Adrenal gland (tissue), 12 donors: ENCODE data around the gene NOL12. TPM values are rescaled to one million over a fixed set of nuclear protein-coding genes. Genes with fewer than 3 reads are reported as not detected.

ENCODE experiments used
- DNase-seq, 7 donors: peaks; one replicate each; pipeline ENCODE4 v3.0.0-alpha.2; 2019 to 2020
- H3K27ac ChIP-seq, 5 donors: fragments of 200-600 bp; sonication (generic) in 4 of 5; 1 replicate in 3 of 5; 2 replicates in 2 of 5; pipeline versions ENCODE4 v1.5.1 to v1.8.0; 2016 to 2020; ENCODE audit warnings: mild to moderate bottlenecking in 1 of 5
- H3K27me3 ChIP-seq: fragments of 200-600 bp; 2 replicates; pipeline ENCODE4 v1.8.0; 2021
- H3K36me3 ChIP-seq, 2 donors: fragments of 200-600 bp; replicated peaks in 1 of 2; 1 replicate in 1 of 2; 2 replicates in 1 of 2; pipeline versions ENCODE4 v1.5.1 to v1.8.0; 2018 to 2022
- H3K4me1 ChIP-seq, 2 donors: fragments of 200-600 bp; replicated peaks in 1 of 2; 1 replicate in 1 of 2; 2 replicates in 1 of 2; pipeline versions ENCODE4 v1.5.1 to v1.8.0; 2018 to 2021
- H3K4me3 ChIP-seq, 4 donors: fragments of 200-600 bp; sonication (generic) in 3 of 4; one replicate each; pipeline ENCODE4 v1.5.1; 2016 to 2018
- H3K9me3 ChIP-seq, 3 donors: fragments of 200-600 bp; sonication (generic) in 1 of 3; replicated peaks in 1 of 3; 1 replicate in 2 of 3; 2 replicates in 1 of 3; pipeline versions ENCODE4 v1.5.1 to v1.8.0; 2016 to 2021
- POLR2A ChIP-seq, 2 donors: fragments of 450-650 bp; IDR thresholded peaks; one replicate each; pipeline ENCODE4 v1.6.1; 2017; ENCODE audit warnings: antibody characterized with exemption in 2 of 2, mild to moderate bottlenecking in 2 of 2, moderate library complexity in 1 of 2
- WGBS, 4 donors: extraction: QIAGEN DNeasy Blood & Tissue Kit in 2 of 4; methylation state at CpG; one replicate each; pipeline versions ENCODE4 v1.1.5 to v1.1.7; 2013 to 2017; 5-methylcytosine and 5-hydroxymethylcytosine counted together
- intact Hi-C, 2 donors: fragments of 100-400 bp; cut with DNase I; formaldehyde crosslinking; loops; one replicate each; pipeline versions ENCODE4 v1.14.1 to v1.15.0; 2022 to 2023
- polyA plus RNA-seq, 3 donors: library from polyadenylated mRNA; stranded (reverse); fragments of 200-250 nt in 2 of 3; fragments of 350-450 nt in 1 of 3; fragmentation: Illumina TruSeq in 1 of 3; extraction: RNeasy Lipid Tissue Mini Kit (QIAGEN cat#74804) in 1 of 3; gene quantifications; one replicate each; pipeline ENCODE4 v1.2.3, GENCODE V29; 2013 to 2014
- total RNA-seq, 9 donors: library from RNA; depleted of rRNA in 4 of 9; stranded (reverse); fragments of >200 nt in 4 of 9; fragments of 120-200 nt in 1 of 9; fragmentation: NEBNext Ultra II Directional in 1 of 9; extraction: Animal tissue kit (Norgen Biotek cat#: 25700) in 1 of 9; gene quantifications; one replicate each; pipeline versions ENCODE4 v1.1.0 to v1.2.4, GENCODE V29; 2013 to 2023
- TF ChIP-seq, protein P1 (sequence below), 6 experiments: fragments of 450-650 bp in 4 of 6; fragments of 200-600 bp in 2 of 6; sonication (generic) in 1 of 6; IDR thresholded peaks; 1 replicate in 5 of 6; 2 replicates in 1 of 6; pipeline versions ENCODE4 v1.5.1 to v1.8.0; 2016 to 2021; ENCODE audit warnings: antibody characterized with exemption in 6 of 6, mild to moderate bottlenecking in 2 of 6, moderate library complexity in 1 of 6
- donor health status: healthy with polysubstance abuse.
- donor health status: Bipolar disorder and iron deficiency.
- donor health status: DM: yes; HTN: yes; CAD: no.
- donor health status: DM: no; HTN: no; CAD: no.
- donor health status: DM: no; HTN: no; CAD: no.
- donor health status: DM: yes; HTN: yes; CAD: no.

NOL12 gene
- total and polyA plus RNA-seq, 12 donors: 23.2 to 90.7 (median 39.3) TPM

- no peak overlapping the region for H3K27ac ChIP-seq
- intact Hi-C loops: loop anchor here (5.0 kb wide), 2 partner anchors 39 to 59 kb away; no protein-coding TSS in a partner anchor
- 15 to 67% (median 17%) methylated on average over 1 to 6 of the region's 6 CpGs for WGBS, 4 donors
- H3K36me3 ChIP-seq: peaks cover 0 to 12% of the 10 kb centered on the region in 2 donors
- no peak overlapping the region for H3K4me3 ChIP-seq
- no peaks in the 10 kb centered on the region for H3K27me3 ChIP-seq
- peaks cover 4 to 11% of the 10 kb centered on the region in 2 donors for H3K4me1 ChIP-seq
- peak; percentile 71 to 93 (median 84) for DNase-seq
- no peak for TF ChIP-seq POLR2A (IDR thresholded peaks at IDR 0.05)
- TF ChIP-seq, protein P1, sequence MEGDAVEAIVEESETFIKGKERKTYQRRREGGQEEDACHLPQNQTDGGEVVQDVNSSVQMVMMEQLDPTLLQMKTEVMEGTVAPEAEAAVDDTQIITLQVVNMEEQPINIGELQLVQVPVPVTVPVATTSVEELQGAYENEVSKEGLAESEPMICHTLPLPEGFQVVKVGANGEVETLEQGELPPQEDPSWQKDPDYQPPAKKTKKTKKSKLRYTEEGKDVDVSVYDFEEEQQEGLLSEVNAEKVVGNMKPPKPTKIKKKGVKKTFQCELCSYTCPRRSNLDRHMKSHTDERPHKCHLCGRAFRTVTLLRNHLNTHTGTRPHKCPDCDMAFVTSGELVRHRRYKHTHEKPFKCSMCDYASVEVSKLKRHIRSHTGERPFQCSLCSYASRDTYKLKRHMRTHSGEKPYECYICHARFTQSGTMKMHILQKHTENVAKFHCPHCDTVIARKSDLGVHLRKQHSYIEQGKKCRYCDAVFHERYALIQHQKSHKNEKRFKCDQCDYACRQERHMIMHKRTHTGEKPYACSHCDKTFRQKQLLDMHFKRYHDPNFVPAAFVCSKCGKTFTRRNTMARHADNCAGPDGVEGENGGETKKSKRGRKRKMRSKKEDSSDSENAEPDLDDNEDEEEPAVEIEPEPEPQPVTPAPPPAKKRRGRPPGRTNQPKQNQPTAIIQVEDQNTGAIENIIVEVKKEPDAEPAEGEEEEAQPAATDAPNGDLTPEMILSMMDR (IDR thresholded peaks at IDR 0.05): peak; percentile 83 to 93 (median 91)
- no peaks in the 10 kb centered on the region for H3K9me3 ChIP-seq
These were observed 4.5 kb upstream of the NOL12 start for GRCh38 chr22:37681556-37682049.

DNA sequence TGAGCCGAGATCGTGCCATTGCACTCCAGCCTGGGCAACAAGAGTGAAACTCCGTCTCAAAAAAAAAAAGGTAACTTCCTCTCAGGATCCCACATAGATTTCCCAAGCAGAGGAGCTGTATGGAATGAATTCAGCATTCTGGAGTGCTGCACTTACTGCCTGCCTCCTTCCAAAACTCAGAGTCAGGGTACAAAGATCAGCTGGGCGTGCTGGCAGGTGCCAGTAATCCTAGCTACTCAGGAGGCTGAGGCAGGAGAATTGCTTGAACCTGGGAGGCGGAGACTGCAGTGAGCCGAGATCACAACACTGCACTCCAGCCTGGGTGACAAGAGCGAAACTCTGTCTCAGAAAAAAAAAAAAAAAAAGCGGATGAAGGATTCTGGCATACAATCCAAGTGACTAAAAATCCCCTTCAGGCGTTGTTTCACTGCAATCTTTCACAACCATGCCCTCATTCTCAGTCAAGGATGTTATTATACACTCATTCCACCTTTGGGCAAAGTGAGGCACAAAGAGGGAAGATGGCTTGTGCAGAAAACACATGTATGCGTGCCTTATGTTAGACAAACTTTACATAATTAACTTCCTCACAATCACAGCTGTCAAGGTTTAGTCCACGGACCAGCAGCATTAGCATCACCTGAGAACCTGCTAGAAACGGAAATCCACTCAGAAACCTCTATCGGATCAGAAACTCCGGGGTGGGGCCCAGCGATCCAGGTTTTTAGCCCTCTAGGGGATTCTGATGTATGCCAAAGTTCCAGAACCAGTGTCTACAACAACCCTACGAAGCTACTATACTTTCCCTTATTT lies 1.1 kb upstream of the NOL12 start:
- peaks cover 0 to 18% of the 10 kb centered on the region in 2 donors for H3K36me3 ChIP-seq
- no peaks in the 10 kb centered on the region for H3K27me3 ChIP-seq
- no peak overlapping the region for H3K4me3 ChIP-seq
- 71 to 82% (median 74%) methylated on average over 13 to 16 of the region's 16 CpGs for WGBS, 4 donors
- H3K27ac ChIP-seq: no peak overlapping the region
- intact Hi-C loops: loop anchor here (5.0 kb wide), 2 partner anchors 43 to 63 kb away; no protein-coding TSS in a partner anchor
- TF ChIP-seq, protein P1 (IDR thresholded peaks at IDR 0.05): no peak
- no peak for TF ChIP-seq POLR2A (IDR thresholded peaks at IDR 0.05)
- H3K4me1 ChIP-seq: peaks cover 8 to 17% of the 10 kb centered on the region in 2 donors
- no peak for DNase-seq
- no peaks in the 10 kb centered on the region for H3K9me3 ChIP-seq

- 77 to 91% (median 86%) methylated on average over 7 of the region's 7 CpGs for WGBS, 4 donors
- no peaks in the 10 kb centered on the region for H3K27me3 ChIP-seq
- intact Hi-C loops: no loop called here
- no peaks in the 10 kb centered on the region for H3K9me3 ChIP-seq
- H3K4me1 ChIP-seq: peaks cover 8 to 17% of the 10 kb centered on the region in 2 donors
- TF ChIP-seq, protein P1 (IDR thresholded peaks at IDR 0.05): no peak
- no peak for TF ChIP-seq POLR2A (IDR thresholded peaks at IDR 0.05)
- peak overlapping the region in 2 of 5 donors; percentile 52 to 64 for H3K27ac ChIP-seq
- no peak overlapping the region for H3K4me3 ChIP-seq
- no peak for DNase-seq
- peaks cover 0 to 65% of the 10 kb centered on the region in 2 donors for H3K36me3 ChIP-seq
These were observed 4.3 kb downstream of the NOL12 start for GRCh38 chr22:37690407-37690806.

DNA sequence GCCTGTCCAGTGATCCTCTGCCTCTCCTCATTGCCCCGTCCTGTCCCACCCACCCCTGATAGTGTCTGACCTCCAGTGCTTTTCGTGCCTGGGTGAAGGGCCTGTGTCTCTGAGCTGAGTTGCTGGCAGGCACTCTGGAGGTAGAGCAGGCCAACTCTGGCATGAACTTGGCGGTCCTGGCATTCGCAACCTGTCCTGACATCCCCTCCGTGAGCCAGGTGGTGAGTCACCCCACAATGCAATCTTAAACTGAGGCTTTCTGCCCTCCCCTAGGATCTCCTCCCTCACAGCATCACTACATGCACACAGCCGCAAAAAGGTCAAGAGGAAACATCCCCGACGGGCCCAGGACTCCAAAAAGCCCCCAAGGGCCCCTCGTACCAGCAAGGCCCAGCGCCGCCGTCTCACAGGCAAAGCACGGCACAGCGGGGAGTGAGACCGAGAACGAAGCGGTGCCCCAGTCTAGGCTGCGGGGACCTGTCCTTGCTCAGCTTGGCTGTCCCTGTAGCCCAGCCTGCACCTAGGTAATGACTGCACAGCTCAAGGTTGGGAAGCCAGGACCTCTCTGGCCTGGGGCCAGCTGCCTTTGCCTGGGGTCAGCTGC lies 4.9 kb downstream of the NOL12 start:
- H3K27ac ChIP-seq: peak overlapping the region in 2 of 5 donors; percentile 52 to 64
- peaks cover 8 to 22% of the 10 kb centered on the region in 2 donors for H3K4me1 ChIP-seq
- peaks cover 0 to 65% of the 10 kb centered on the region in 2 donors for H3K36me3 ChIP-seq
- intact Hi-C loops: no loop called here
- no peaks in the 10 kb centered on the region for H3K27me3 ChIP-seq
- no peak overlapping the region for H3K4me3 ChIP-seq
- TF ChIP-seq, protein P1 (IDR thresholded peaks at IDR 0.05): no peak
- TF ChIP-seq POLR2A (IDR thresholded peaks at IDR 0.05): no peak
- peak; percentile 54 to 89 (median 82) for DNase-seq
- H3K9me3 ChIP-seq: no peaks in the 10 kb centered on the region
- WGBS, 4 donors: 47 to 50% (median 50%) methylated on average over 2 to 18 of the region's 18 CpGs
